Loucy (cell line): ENCODE results near the gene CPLANE2.

Experiments used
- H2AFZ ChIP-seq: fragments of 200-600 bp; sonication (generic); 2 replicates; pipeline ENCODE4 v1.6.0; 2016; ENCODE audit warnings: antibody characterized with exemption, mild to moderate bottlenecking, low read length, moderate library complexity
- H3F3A ChIP-seq: fragments of 200-600 bp; 2 replicates; pipeline ENCODE4 v1.6.0; 2016; ENCODE audit warnings: antibody characterized with exemption, low read depth, mild to moderate bottlenecking
- H3K27me3 ChIP-seq: fragments of 200-600 bp; sonication (generic); 2 replicates; pipeline ENCODE4 v1.6.1; 2014; ENCODE audit warnings: low read length, mild to moderate bottlenecking; ENCODE audit not compliant: insufficient read depth, poor library complexity, severe bottlenecking
- H3K36me3 ChIP-seq: fragments of 200-600 bp; sonication (generic); 2 replicates; pipeline ENCODE4 v1.6.1; 2016; ENCODE audit warnings: low read length; ENCODE audit not compliant: insufficient read depth
- H3K4me1 ChIP-seq: fragments of 200-600 bp; sonication (generic); 2 replicates; pipeline ENCODE4 v1.5.1; 2014; ENCODE audit warnings: low read length, mild to moderate bottlenecking; ENCODE audit not compliant: insufficient read depth, poor library complexity, severe bottlenecking
- H3K4me2 ChIP-seq: fragments of 200-600 bp; sonication (generic); 2 replicates; pipeline ENCODE4 v1.6.0; 2014; ENCODE audit warnings: antibody characterized with exemption, low read length, low read depth, mild to moderate bottlenecking; ENCODE audit not compliant: poor library complexity, severe bottlenecking
- H3K4me3 ChIP-seq: fragments of 200-600 bp; sonication (generic); 2 replicates; pipeline ENCODE4 v1.5.1; 2014; ENCODE audit warnings: low read length, mild to moderate bottlenecking, mixed read lengths; ENCODE audit not compliant: poor library complexity, severe bottlenecking
- H3K79me2 ChIP-seq: fragments of 200-600 bp; sonication (generic); 2 replicates; pipeline ENCODE4 v1.6.1; 2014; ENCODE audit warnings: low read length; ENCODE audit not compliant: insufficient read depth
- H3K9ac ChIP-seq: fragments of 200-600 bp; sonication (generic); 2 replicates; pipeline ENCODE4 v1.6.0; 2014; ENCODE audit warnings: mild to moderate bottlenecking, low read depth, low read length, moderate library complexity; ENCODE audit not compliant: poor library complexity, severe bottlenecking
- H3K9me2 ChIP-seq: fragments of 200-600 bp; sonication (generic); replicated peaks from 2 replicates; pipeline ENCODE4 v1.6.1; 2016; ENCODE audit warnings: low read depth, low read length, mixed read lengths
- H3K9me3 ChIP-seq: fragments of 200-600 bp; sonication (generic); 2 replicates; pipeline ENCODE4 v1.6.1; 2014; ENCODE audit warnings: mild to moderate bottlenecking, antibody characterized with exemption, low read length, low read depth; ENCODE audit not compliant: insufficient read depth
- H4K20me1 ChIP-seq: fragments of 200-600 bp; sonication (generic); 2 replicates; pipeline ENCODE4 v1.6.0; 2014; ENCODE audit warnings: antibody characterized with exemption, low read length, mild to moderate bottlenecking; ENCODE audit not compliant: insufficient read depth, poor library complexity, severe bottlenecking
- EZH2phosphoT487 ChIP-seq: fragments of 200-600 bp; IDR thresholded peaks from 2 replicates; pipeline ENCODE4 v1.6.1; 2018; ENCODE audit warnings: antibody characterized with exemption, mild to moderate bottlenecking, moderate library complexity, borderline replicate concordance
- TF ChIP-seq, protein P1 (sequence below): fragments of 200-600 bp; sonication (generic); conservative IDR thresholded peaks from 2 replicates; pipeline ENCODE4 v1.5.1; 2014; ENCODE audit warnings: mild to moderate bottlenecking, antibody characterized with exemption, low read length

The CPLANE2 gene

DNA sequence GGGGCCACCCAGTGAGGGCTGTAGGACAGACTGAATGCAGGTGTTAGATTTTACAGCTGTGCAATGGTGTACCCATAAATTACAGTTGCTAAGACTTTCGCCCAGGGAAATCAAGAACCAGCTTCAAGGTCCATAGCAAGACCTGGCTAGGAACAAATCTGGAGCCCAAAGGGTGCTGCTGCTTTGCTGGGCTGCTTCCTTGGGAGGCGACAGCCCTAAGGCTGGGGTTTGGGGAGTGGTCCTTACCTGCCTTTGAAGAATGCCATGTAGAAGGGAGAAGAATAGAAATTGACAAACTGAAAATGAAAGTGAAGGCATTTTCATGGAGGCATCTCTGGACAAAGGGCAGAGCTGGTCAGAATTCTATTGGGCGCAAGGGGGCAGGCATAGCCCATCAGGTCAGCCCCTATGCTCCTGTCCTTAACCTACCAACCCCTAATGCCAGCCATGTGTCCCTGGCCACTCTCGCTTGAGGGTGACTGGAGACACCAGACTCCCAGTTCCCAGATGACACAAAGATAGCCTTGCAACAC lies 16.9 kb downstream of the CPLANE2 start:
- Histone ChIP-seq H3K4me2 (peak overlapping the region; percentile 49), H3F3A (no peaks in the 10 kb centered on the region), H4K20me1 (no peaks in the 10 kb centered on the region), H2AFZ (peak overlapping the region; percentile 68), H3K9me3 (no peaks in the 10 kb centered on the region), H3K79me2 (no peaks in the 10 kb centered on the region), H3K9ac (no peak overlapping the region), H3K27me3 (no peaks in the 10 kb centered on the region), H3K36me3 (no peaks in the 10 kb centered on the region), H3K4me1 (no peaks in the 10 kb centered on the region), H3K9me2 (no peaks in the 10 kb centered on the region), H3K4me3 (no peak overlapping the region)
- TF ChIP-seq EZH2phosphoT487, result no peak
- TF ChIP-seq, protein P1, sequence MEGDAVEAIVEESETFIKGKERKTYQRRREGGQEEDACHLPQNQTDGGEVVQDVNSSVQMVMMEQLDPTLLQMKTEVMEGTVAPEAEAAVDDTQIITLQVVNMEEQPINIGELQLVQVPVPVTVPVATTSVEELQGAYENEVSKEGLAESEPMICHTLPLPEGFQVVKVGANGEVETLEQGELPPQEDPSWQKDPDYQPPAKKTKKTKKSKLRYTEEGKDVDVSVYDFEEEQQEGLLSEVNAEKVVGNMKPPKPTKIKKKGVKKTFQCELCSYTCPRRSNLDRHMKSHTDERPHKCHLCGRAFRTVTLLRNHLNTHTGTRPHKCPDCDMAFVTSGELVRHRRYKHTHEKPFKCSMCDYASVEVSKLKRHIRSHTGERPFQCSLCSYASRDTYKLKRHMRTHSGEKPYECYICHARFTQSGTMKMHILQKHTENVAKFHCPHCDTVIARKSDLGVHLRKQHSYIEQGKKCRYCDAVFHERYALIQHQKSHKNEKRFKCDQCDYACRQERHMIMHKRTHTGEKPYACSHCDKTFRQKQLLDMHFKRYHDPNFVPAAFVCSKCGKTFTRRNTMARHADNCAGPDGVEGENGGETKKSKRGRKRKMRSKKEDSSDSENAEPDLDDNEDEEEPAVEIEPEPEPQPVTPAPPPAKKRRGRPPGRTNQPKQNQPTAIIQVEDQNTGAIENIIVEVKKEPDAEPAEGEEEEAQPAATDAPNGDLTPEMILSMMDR, result no peak

DNA sequence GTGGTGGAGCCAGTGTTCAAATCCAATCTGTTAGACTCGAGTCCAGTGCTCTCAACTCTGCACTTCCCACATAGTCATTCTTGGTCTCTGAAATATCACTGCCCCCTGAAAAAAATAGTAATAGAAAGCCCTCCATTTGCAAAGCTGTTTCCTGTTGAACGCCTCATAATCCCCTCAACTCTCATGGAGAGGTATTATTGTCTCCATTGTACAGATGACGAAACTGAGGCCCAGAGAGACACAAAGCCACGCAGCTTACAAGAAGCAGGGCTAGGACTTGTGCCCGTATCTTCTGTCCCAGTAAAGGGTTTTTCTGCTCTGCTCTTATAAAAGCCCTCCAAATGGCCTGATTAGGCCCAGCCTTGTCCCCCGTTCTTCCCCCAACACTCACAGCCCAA lies 18.3 kb downstream of the CPLANE2 start:
- Histone ChIP-seq H3K9me2 (no peaks in the 10 kb centered on the region), H3K9ac (no peak overlapping the region), H3F3A (no peaks in the 10 kb centered on the region), H3K36me3 (no peaks in the 10 kb centered on the region), H3K4me1 (no peaks in the 10 kb centered on the region), H3K4me2 (no peak overlapping the region), H3K9me3 (no peaks in the 10 kb centered on the region), H3K27me3 (no peaks in the 10 kb centered on the region), H3K79me2 (no peaks in the 10 kb centered on the region), H3K4me3 (no peak overlapping the region), H4K20me1 (no peaks in the 10 kb centered on the region), H2AFZ (no peak overlapping the region)
- TF ChIP-seq, protein P1, result no peak
- TF ChIP-seq EZH2phosphoT487, result no peak

GRCh38 chr1:16218014-16218673 lies 18.8 kb downstream of the CPLANE2 start:
- H2AFZ ChIP-seq, result no peak overlapping the region
- no peak for TF ChIP-seq EZH2phosphoT487
- TF ChIP-seq, protein P1, result no peak
- no peak overlapping the region for H3K4me3 ChIP-seq
- no peak overlapping the region for H3K4me2 ChIP-seq
- no peaks in the 10 kb centered on the region for H3K4me1 ChIP-seq
- H3F3A ChIP-seq, result no peaks in the 10 kb centered on the region
- no peaks in the 10 kb centered on the region for H3K27me3 ChIP-seq
- H3K36me3 ChIP-seq, result no peaks in the 10 kb centered on the region
- H3K9ac ChIP-seq, result no peak overlapping the region
- H3K9me3 ChIP-seq, result no peaks in the 10 kb centered on the region
- no peaks in the 10 kb centered on the region for H4K20me1 ChIP-seq
- no peaks in the 10 kb centered on the region for H3K9me2 ChIP-seq
- no peaks in the 10 kb centered on the region for H3K79me2 ChIP-seq
